ENCODE results near the gene ATP8B2. TPM values are rescaled to one million over a fixed set of nuclear protein-coding genes. Genes with fewer than 3 reads are reported as not detected.

Gene ATP8B2
- total RNA-seq, 1 experiment from 2014 or later: 36.3 TPM

DNA sequence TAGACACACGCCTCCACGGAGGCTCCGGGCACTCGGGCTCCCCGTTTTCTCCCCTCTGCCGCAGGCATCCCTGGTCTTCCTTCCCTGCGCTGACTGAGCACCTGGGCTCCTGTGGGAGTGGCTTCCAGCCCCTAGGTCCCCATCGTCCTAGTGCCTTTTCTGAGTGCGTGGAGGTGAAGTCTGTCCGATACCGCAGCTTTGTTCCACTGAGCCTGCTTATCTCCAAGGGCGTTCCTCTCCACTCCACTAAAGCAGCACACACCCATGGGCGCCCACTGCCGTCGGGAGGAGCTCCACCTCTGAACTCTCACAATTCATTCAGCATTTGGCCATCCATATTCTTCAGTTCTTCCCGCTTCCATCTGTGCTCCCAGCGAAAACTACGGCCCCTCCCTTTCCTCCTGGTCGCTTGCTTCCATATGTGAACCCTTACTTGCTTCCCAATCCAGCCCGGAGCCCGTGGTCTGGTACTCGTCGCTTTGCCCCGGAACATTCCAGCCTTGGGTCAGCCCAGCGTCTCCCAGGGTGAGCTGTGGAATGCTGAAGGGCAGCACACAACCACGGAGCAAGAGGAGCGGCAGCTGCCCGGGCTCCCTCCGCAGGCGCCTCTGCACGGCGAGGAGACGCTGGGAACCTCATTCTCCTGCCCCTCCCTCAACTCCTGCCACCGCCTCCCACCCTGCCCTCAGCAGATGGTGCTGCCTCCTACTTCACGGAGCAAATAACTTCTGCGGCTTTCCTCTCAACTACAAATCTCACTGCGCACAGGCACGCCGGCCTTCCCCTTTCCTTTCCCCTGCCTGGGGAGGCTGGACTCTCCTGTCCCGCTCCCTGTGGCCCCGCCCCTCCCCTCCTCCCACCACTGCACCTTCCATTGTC is 27.5 kb downstream of the ATP8B2 start:
- TF ChIP-seq EZH2 (IDR thresholded peaks at IDR 0.05; ENCODE audit: low read length, unreplicated experiment) (no peak), EZH2phosphoT487 (IDR thresholded peaks at IDR 0.05; ENCODE audit: borderline replicate concordance, low read length) (no peak)
- TF ChIP-seq, protein P1, sequence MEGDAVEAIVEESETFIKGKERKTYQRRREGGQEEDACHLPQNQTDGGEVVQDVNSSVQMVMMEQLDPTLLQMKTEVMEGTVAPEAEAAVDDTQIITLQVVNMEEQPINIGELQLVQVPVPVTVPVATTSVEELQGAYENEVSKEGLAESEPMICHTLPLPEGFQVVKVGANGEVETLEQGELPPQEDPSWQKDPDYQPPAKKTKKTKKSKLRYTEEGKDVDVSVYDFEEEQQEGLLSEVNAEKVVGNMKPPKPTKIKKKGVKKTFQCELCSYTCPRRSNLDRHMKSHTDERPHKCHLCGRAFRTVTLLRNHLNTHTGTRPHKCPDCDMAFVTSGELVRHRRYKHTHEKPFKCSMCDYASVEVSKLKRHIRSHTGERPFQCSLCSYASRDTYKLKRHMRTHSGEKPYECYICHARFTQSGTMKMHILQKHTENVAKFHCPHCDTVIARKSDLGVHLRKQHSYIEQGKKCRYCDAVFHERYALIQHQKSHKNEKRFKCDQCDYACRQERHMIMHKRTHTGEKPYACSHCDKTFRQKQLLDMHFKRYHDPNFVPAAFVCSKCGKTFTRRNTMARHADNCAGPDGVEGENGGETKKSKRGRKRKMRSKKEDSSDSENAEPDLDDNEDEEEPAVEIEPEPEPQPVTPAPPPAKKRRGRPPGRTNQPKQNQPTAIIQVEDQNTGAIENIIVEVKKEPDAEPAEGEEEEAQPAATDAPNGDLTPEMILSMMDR (conservative IDR thresholded peaks at IDR 0.05; ENCODE audit: low read depth, low read length): no peak; the same call in 1 of the 2 replicates
- no peak overlapping the region for H3K27ac ChIP-seq (ENCODE audit: low read length)
- no peaks in the 10 kb centered on the region for H4K20me1 ChIP-seq (ENCODE audit: low read length)
- no peaks in the 10 kb centered on the region for H3K36me3 ChIP-seq (ENCODE audit: low read depth, low read length)
- no peaks in the 10 kb centered on the region for H3K9me2 ChIP-seq (replicated peaks; ENCODE audit: low read length)
- DNase-seq (peak; percentile 37), ATAC-seq (peak; percentile 76)
- no peaks in the 10 kb centered on the region for H3F3A ChIP-seq (ENCODE audit: low read length, unreplicated experiment)
- peaks cover 18% of the 10 kb centered on the region; the same call in 1 of the 2 replicates for H3K4me1 ChIP-seq (ENCODE audit: insufficient read depth, low read length)
- no peaks in the 10 kb centered on the region for H3K79me2 ChIP-seq (ENCODE audit: low read length)
- peak overlapping the region; percentile 90 for H2AFZ ChIP-seq (ENCODE audit: low read length)
- BruUV-seq (replicated peaks): no TSS peak
- H3K4me2 ChIP-seq (ENCODE audit: low read length): peak overlapping the region; percentile 93
- CTCF ChIA-PET: interaction anchor here (0.6 to 0.7 kb wide), 2 partner anchors 13 to 18 kb away, joined by 4 to 7 read pairs; no protein-coding TSS in a partner anchor
- no peak overlapping the region for H3K9ac ChIP-seq (ENCODE audit: low read length)
- POLR2A ChIA-PET (ENCODE audit: unreplicated experiment): interaction anchor here (0.5 kb wide), 1 partner anchor 621 kb away, joined by 26 read pairs; no protein-coding TSS in a partner anchor
- H3K9me3 ChIP-seq (ENCODE audit: low read length): no peaks in the 10 kb centered on the region
- intact Hi-C loops (cut with micrococcal nuclease): loop anchor here (2.0 kb wide), 1 partner anchor 126 kb away; no protein-coding TSS in a partner anchor
- peak overlapping the region; percentile 69 for H3K4me3 ChIP-seq (ENCODE audit: low read length)
- H3K27me3 ChIP-seq (ENCODE audit: low read length): no peaks in the 10 kb centered on the region

DNA sequence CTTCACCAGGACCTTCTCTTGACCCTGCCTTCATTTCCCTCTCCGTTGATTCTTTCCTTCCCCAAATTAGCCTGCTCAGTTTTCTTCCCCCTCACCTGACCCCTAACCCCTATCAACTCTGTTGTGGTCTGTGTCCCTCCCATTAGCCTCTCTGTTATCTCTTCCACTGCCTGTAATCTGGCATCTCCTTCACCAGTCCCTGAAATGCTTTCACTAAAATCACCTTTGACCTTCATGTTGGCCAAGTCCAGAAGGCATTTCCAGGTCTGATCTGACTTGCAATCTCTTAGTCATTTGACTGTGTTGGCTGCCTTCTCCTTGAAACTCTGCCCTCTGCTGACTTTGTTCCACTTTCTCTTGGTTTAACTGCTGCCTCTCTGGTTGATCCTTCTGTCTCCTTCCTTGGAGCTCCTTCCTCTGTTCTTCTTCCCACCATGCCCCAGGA is 28.2 kb downstream of the ATP8B2 start:
- Histone ChIP-seq H3K4me1 (ENCODE audit: insufficient read depth, low read length) (peaks cover 18% of the 10 kb centered on the region; the same call in 1 of the 2 replicates), H3K4me3 (ENCODE audit: low read length) (peak overlapping the region; percentile 69; the same call in 1 of the 2 replicates), H3K36me3 (ENCODE audit: low read depth, low read length) (no peaks in the 10 kb centered on the region), H3K9me3 (ENCODE audit: low read length) (no peaks in the 10 kb centered on the region), H3K27ac (ENCODE audit: low read length) (no peak overlapping the region), H3K27me3 (ENCODE audit: low read length) (no peaks in the 10 kb centered on the region), H3K79me2 (ENCODE audit: low read length) (no peaks in the 10 kb centered on the region), H3K9me2 (replicated peaks; ENCODE audit: low read length) (no peaks in the 10 kb centered on the region), H3K4me2 (ENCODE audit: low read length) (peak overlapping the region; percentile 93), H4K20me1 (ENCODE audit: low read length) (no peaks in the 10 kb centered on the region), H3F3A (ENCODE audit: low read length, unreplicated experiment) (no peaks in the 10 kb centered on the region), H3K9ac (ENCODE audit: low read length) (no peak overlapping the region), H2AFZ (ENCODE audit: low read length) (peak overlapping the region; percentile 90)
- TF ChIP-seq, protein P1 (conservative IDR thresholded peaks at IDR 0.05; ENCODE audit: low read depth, low read length): peak; percentile 66
- no peak for TF ChIP-seq EZH2phosphoT487 (IDR thresholded peaks at IDR 0.05; ENCODE audit: borderline replicate concordance, low read length)
- ChIA-PET CTCF (interaction anchor here (0.6 kb wide), 1 partner anchor 732 kb away, joined by 3 read pairs; no protein-coding TSS in a partner anchor), POLR2A (ENCODE audit: unreplicated experiment) (interaction anchor here (0.5 kb wide), 1 partner anchor 620 kb away, joined by 26 read pairs; no protein-coding TSS in a partner anchor)
- DNase-seq: peak; percentile 58
- peak; percentile 37 for ATAC-seq
- intact Hi-C loops (cut with micrococcal nuclease): loop anchor here (2.0 kb wide), 1 partner anchor 125 kb away; no protein-coding TSS in a partner anchor
- BruUV-seq (replicated peaks): no TSS peak
